HG03520 (cell line): ENCODE measurements around the gene NOX3.
"Not testable (repeated sequence)": the region's sequence is repeated elsewhere in the genome, so short reads cannot be mapped to it uniquely, and the experiment has no call there.

ENCODE experiments used
- ATAC-seq: cut with Tn5 transposase; IDR thresholded peaks from one replicate; pipeline ENCODE4 v1.9.1; 2021; ENCODE audit warnings: mild to moderate bottlenecking, moderate library complexity; ENCODE audit not compliant: unreplicated experiment

Gene NOX3, protein sequence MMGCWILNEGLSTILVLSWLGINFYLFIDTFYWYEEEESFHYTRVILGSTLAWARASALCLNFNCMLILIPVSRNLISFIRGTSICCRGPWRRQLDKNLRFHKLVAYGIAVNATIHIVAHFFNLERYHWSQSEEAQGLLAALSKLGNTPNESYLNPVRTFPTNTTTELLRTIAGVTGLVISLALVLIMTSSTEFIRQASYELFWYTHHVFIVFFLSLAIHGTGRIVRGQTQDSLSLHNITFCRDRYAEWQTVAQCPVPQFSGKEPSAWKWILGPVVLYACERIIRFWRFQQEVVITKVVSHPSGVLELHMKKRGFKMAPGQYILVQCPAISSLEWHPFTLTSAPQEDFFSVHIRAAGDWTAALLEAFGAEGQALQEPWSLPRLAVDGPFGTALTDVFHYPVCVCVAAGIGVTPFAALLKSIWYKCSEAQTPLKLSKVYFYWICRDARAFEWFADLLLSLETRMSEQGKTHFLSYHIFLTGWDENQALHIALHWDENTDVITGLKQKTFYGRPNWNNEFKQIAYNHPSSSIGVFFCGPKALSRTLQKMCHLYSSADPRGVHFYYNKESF

DNA sequence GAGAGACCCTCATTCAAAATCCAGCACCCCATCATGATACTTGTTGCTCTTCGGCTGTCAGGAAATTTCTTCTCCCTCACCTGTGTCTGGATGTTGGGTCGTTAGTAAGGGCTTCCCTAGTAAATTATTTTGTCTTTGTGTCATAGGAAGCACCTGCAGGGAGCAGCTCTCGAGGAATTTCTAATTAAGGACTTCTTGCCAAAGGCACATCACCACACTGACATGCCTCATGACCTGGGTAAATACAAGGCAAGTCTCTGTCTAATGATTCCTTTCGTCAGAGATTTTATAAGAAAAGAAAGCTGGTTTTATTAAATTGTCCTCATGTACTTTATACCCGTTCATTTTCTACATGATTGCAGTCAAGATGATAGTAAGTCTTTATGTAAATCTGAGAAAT is at the start of gene NOX3:
Gene NOX3 (minus strand): TSS at position 74 of the 400 bp plus-strand sequence. CDS start 39 bp downstream, at position 35.
- ATAC-seq, result no peak

DNA sequence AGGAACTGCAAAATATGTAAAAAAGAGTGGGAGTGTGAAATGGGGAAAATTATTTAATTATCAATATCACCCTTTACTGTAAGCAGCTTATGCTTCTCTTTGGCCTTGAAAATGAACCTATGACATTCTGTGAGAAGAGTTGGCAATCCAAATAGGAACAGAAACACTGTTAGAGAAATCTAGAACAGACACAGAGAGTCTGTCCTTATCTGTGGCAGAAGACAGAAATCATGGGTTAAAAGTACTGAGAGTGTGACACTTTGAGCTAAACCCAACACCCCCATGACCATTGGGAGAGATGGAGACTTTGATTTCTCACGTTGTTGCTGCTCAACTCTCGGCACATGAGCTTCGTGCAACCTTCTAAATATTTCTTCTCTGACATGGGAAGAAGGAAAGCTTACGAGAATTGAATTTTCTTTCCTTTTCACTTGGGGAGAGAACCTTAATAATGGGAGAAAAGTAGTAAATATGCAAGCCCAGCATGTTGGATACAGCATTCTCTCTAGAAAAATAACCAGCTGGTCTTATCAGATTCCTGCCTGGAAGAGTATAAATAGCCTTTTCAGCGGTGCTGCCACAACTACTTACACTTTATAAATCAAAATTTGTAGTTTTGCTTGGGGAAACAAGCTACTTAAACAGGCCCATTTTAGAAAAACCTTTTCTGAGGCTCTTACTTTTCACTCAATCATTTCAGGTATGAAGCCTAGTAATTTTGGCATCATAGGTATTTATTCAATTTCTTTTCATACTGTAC is 49.4 kb upstream of the NOX3 start:
- no peak for ATAC-seq

DNA sequence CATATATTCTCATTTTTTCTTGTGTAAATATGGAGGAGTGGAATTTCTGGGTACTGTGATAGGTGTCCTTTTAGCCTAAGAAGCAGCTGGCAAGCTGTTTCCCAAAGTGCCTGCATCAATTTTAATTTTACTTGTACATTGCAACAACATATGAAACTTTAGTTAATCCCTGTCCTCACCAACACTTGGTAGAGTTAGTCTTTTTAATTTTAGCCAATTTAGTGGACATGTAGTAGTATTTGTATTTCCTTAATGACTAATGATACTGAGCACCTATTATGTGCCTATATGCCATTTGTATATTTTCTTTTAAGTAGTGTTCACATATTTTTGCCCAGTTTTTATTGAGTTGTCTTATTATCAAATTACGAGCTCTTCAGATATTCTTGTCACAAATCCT is 46.8 kb upstream of the NOX3 start:
- ATAC-seq, result no peak

DNA sequence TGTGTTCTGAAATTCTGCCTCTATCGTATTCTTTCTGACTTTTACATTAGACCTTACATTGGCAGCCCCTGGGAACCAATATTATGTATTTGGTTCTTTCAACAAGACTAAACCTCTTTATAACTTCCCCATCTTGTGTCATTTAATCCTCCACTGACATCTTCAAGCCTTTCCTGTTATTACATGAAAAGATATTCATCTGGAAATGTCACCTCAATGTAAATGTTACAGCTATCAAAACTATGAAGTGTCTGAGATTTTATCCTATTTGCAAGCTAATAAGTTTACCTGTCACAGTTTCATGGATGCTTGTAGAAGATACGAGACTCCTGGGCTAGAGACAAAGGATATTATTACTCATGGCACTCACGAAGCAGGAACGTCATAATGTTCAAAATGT is 43.9 kb upstream of the NOX3 start:
- ATAC-seq, result no peak

DNA sequence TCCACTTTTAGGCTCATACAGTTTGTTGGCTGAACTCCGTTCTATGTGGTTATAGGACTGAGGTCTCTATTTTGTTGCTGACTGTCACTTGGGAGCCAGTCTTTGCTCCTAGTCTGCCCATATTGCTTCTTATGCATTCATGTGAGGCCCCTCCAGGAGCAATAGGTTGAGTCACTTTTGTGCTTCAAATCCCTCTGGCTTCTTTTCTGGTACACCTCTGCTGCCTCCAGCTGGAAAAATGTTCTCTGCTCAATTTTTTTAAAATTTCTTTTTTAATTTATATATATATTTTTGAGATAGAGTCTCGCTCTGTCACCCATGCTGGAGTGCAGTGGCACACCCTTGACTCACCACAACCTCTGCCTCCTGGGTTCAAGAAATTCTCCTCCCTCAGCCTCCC is 42.7 kb upstream of the NOX3 start:
- no peak for ATAC-seq

DNA sequence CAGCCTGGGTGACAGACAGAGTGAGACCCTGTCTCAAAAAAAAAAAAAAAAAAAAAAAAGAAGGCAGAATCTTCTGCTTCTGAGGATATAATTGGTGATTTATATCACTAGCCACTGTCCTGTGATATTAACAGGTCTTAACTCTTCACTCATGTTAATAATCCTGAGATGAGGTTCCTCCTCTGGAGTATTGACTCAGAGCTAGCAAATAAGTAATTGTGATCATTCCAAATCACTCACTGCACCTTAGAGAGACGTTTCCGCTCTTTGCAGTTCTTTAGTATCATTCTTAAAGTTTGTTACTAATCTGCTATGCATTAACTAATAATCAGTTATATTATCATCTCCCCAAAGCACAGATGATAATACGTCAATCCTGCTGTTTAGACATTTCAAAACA is 41.6 kb upstream of the NOX3 start:
- peak; percentile 45 for ATAC-seq

DNA sequence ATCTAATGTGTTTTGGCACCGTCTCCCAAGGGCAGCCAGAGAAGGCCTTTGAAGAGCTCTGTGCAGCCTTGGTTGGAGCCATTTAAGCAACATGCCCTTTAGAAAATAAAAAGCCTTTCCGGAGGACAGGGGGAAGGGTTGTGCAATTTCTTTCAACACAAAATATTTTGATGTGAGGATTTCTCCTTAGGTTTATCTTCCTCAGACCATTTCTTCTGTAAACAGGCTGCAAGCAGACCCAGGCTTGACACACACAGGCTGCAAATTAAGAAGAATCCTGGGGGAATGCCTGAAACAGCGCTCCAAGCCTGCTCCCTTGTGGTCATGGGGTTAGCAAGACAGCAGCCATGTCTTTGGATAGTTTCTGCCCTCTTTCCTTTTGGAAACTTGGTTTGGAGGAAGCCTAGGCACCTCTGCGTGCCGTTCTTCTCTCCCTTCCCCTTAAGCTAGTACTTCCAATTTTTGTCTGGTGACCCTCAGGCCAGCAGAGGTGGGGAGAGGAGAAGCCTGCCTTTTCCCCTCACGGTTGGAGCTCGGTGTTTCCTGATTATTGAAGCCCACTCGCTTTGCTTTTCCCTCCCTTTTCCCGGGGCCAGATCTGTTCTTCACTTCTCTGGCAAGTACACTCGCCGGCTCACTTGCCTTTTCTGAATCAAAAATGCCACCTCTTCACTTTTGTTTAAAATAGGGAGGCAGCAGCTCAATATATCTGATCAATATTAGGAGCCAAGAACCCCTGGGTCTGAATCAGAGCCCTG is 39.6 kb upstream of the NOX3 start:
- no peak for ATAC-seq

DNA sequence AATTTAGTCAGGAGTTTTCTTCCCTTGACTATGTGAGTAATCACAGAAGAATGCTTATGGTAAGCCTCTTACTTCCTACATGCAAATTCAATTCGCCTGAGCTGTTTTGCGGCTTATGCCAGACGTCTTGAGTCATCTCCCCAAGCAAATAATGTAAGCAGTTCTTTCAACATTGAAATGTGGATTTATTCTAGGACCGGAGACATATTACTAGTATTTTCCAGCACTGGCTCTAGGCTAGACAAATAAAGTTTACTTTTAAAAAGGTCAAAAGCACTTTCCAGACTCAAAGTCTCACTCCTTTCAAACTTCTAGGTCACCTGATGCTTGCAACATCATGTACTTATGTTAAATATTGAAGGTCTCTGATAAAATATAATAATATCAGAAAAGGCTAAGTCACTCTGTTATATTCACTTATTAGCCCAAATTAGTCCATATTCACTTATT is 38.1 kb upstream of the NOX3 start:
- peak; percentile 87 for ATAC-seq

DNA sequence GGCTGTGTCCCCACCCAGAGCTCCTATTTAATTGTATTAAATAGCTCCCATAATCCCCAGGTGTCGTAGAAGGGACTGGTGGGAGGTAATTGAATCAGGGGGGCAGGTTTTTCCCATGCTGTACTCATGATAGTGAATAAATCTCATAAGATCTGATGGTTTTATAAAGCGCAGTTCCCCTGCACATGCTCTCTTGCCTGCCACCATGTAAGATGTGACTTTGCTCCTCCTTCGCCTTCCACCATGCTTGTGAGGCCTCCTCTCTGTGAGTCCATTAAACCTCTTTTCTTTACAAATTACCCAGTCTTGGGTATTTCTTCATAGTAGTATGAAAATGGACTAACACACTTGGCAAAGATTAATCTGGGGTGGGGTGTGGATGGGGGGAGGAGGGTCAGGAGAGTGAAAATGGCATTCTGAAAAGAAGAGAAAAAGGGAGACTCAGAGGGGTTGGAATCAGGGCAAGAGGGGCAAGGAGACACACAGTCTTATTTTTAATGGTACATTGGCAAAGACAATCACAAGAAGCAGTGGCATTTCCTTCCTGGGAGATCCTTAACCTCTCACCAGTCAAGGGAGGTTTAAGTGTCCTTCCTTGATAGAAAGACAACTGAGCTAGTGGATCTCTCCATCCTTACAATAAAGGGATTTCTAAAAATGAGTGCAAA is 37.5 kb upstream of the NOX3 start:
- peak; percentile 13 for ATAC-seq

DNA sequence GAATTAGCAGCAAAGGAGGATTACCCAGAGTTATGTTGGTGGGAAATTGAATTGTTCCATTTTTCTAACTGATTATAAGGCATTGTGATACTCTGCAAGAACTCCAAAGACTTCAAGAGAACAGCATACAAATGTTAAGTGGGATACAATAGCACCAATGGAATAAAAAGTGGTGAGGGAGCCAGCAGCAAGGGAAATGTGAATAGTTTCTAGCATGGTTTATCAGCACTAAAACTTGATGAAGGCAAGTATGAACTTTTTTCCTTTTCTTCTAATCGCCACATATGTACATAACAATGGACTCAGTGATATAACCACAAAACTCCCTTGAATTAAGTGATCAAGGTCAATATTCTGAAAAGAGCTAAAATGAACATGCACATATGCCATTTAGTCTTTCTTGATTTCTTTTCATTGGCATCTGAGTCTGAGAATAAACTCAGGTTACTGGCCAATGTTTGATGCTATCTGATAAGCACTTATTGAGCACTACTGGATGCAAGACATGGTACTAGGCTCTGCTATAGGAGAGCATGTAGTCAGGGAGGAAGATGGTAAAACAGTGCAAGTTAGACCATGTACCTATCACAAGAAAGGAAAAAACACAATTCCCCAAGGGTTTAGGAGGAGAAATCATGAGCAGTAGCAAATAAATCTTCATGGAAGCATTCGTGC is 36.6 kb upstream of the NOX3 start:
- no peak for ATAC-seq

DNA sequence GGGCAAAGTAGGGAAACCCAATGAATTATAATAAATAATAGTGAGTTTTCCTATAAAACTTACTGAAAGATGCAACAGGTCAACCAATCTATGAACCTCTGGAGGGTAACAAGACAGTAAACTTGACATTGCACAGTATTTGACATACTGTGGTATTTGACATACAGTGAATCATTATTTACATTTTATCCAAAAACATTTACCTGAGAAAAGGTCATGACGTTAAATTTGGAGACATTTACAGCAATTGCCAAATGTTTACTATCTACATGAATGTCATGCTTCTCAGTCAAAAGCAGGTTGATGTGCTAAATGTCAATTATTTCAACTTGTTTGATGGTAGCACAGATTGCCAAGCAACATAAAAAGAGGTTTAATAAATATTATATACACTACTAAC is 35.8 kb upstream of the NOX3 start:
- no peak for ATAC-seq

DNA sequence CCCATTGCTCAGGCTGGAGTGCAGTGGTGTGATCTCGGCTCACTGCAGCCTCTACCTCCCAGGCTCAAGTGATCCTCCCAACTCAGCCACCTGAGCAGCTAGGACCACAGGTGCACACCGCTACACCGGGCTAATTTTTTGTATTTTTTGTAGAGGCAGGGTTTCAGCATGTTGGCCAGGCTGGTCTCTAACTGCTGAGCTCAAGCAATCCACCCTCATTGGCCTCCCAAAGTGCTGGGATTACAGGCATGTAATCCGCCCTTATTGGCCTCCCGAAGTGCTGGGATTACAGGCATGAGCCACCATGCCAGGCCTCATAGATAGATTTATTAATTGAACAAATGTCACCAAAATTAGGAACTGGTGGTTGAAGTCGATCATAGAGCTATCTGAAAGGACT is 32.6 kb upstream of the NOX3 start:
- ATAC-seq, result not testable (repeated sequence)

DNA sequence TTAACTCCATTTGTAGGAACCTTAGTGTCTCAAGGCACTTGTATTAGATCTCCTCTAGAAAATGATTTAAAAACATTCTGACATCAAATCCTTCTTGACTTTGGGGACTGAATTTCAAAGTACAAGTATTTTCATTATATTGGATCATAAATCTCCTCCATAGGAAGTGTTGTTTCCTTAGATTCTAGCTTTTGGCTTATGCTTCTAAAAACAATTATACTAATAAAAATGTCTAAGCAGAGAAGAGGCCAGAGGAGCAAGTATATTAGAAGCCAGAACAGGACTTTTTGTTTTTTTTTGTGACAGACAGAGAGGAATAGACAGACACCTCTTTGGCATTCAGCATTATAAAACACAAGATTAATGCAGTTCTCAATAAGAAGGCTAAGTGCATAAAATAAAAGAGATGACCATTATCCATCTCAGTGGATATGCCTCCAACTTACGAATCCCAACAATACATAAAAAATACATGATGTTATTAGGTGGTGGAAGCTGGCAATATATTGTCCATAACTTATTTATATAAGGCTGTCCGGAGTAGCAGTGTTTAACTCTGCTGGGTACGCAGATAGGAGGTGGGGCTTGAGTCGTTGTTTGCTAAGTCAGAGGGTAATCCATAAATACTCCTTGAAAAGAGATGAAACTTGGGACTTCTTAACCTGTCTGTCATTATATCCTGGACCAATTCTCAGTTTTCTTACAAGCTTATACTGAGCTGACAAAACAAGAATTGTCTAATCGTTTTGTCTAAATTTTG is 31.9 kb upstream of the NOX3 start:
- ATAC-seq, result no peak

DNA sequence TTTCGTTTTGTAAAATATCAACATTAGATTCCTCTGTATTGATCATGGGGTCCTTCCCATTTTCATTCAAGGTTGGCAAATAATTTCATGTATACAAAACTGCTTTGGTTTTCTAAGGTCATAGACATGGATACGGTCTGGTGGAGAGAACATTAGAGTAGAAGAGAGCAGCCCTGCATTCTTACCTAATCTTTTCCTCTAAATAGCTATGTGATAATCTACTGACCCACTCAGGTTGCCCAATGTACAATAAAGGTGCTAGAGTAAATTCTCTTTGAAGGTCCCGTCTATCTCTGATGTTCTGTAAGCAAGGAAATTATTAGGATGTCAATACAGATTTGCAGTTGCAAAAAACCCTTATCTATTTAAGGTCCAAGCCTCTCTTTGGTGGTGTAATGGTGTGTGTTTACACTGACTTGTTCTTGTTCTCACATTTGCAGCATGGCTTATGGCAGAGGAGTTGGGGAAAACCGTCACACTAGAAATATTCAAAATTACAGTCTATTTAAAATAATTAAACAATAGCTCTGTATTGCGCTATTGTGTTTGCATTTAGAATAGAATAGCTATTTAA is 31.2 kb upstream of the NOX3 start:
- no peak for ATAC-seq

DNA sequence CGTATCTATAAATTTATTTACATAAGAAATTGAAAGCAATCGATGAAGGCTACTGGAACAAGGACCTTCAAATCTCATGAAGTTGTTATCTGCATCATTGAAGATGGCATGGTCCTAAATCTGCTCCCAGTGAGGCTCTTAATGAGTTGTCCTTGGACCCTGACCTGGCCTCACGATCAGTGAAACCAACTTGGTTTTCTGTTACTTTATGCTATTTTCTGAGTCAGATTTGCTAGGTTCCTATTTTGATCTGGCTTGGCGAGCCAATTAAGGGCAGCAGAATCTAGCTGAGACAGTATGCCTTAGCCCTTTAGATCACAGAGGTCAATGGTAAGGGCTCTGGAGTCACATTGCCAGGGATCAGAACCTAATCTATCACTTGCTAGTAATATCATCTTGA is 30.1 kb upstream of the NOX3 start:
- no peak for ATAC-seq

DNA sequence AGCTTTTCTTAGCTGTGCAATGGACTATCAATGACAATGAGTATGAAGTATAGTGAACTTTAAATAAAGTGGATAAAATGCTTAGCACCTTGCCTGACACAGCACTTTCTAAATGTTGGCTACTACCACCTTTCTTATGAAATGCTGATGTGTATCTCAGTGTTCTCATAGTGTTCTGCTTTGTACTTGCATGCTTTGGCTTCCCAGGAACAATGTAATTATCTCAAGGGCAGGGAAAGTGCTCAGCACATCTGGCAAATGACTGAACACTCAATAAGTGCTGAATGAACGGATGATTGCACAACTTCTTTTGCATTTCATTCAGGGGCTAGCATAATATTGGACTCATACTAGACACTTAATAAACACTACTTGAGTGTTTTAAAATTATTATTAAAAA is 28.2 kb upstream of the NOX3 start:
- ATAC-seq, result no peak

DNA sequence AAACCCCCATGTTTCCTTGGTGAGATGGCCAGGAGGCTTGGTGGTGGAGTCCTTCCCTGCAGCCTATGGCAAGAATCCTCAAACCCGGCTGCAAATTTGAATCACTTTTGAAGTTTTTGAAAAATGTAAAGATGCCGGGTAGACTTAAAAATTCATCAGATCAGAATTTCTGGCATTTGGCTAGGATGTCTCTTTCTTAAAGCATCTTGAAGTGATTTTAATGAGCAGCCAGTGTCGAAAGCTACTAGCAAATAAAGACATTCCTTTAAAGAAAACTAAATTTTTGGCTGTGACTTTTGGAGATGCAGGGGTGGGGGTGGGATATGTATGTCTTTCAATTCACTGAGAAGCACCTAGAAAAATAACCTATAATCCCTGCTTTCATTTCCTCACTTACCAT is 25.6 kb upstream of the NOX3 start:
- no peak for ATAC-seq

DNA sequence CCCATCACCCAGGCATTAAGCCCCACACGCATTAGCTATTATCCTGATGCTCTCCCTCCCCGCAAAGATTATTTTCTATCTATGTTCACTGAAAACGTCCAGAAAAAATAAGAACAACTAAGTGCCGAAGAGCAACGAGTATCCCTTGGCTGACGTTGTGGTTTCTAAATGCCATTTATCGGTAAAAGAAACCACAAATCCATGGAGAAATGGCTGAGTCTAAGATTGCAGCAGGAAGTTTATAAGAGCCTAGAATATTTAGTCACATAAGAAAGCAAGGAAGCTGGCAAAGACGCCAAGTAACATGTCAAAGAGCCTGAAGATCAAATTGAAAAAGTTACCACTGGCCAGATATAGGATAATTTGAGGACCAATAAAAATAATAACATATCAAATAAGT is 18.1 kb upstream of the NOX3 start:
- ATAC-seq, result no peak

DNA sequence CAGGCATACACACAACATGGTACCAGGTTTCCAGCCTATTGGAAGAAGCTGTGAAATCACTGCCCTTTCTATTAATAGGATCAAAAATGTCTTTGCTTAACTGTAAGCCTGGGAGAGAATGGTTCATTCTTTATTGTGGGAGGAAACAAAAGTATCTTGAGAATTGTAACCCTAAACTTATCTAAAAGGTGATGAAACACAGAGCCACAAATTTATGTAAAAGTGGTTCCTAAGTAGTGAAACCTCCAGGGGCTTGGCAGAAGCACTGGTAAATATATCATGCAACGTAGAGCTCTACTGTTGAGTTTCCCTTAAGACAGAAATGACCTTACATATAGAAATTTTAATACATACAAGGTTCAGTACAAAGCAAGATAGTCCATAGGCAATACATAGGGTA is 17.2 kb upstream of the NOX3 start:
- no peak for ATAC-seq
